ENCODE data around the gene OR51G2.

Gene OR51G2

DNA sequence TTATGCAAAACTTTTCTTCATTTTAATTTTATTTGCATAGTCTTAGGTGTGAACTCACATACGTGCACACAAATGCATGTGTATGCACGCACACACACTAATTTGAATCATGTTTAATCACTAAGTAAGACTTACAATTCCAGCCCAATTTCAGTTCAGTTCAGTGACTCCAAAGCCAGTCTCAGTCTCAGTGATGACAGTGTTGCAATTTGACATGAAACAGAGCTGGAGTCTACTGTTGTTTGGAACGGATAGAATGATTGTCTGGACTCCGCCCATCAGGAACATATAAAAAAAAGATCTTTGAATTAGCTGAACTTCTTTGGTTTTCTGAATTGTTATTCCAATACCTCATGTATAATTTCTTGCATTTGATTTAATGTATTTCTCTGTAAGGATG, 55.3 kb downstream of the OR51G2 start:
- no peak for DNase-seq (ENCODE audit: low spot score)
